Mucosa of descending colon (tissue), 3 donors: Measurements from ENCODE around the gene ZBTB47. TPM values are rescaled to one million over a fixed set of nuclear protein-coding genes. Genes with fewer than 3 reads are reported as not detected.

Experiments used
- ATAC-seq: fragments of 200-7000 bp; cut with Tn5 transposase; one replicate; pipeline ENCODE4 v1.9.1; 2020; ENCODE audit warnings: mild to moderate bottlenecking, moderate library complexity
- DNase-seq, 3 donors: peaks; one replicate each; pipeline ENCODE4 v3.0.0-alpha.2; 2020
- H3K36me3 ChIP-seq: fragments of 200-600 bp; one replicate; pipeline ENCODE4 v1.8.0; 2021; ENCODE audit warnings: low read depth, mild to moderate bottlenecking
- H3K4me1 ChIP-seq: fragments of 200-600 bp; one replicate; pipeline ENCODE4 v1.8.0; 2021; ENCODE audit warnings: low read depth, mild to moderate bottlenecking
- H3K4me3 ChIP-seq: fragments of 200-600 bp; one replicate; pipeline ENCODE4 v1.8.0; 2021; ENCODE audit warnings: mild to moderate bottlenecking
- H3K9me3 ChIP-seq: fragments of 200-600 bp; one replicate; pipeline ENCODE4 v1.8.0; 2021; ENCODE audit warnings: mild to moderate bottlenecking
- CTCF ChIP-seq: fragments of 200-600 bp; IDR thresholded peaks from one replicate; pipeline ENCODE4 v1.8.0; 2022; ENCODE audit warnings: antibody characterized with exemption, mild to moderate bottlenecking
- intact Hi-C, 2 donors: fragments of 100-400 bp; cut with DNase I in 1 of 2; cut with micrococcal nuclease in 1 of 2; formaldehyde crosslinking; loops; one replicate each; pipeline versions ENCODE4 v1.11.0 to v1.11.1; 2022; cut with DNase I, micrococcal nuclease
- total RNA-seq, 3 donors: library from RNA; stranded (reverse); fragmentation: NEBNext Ultra II Directional in 2 of 3; extraction: Animal tissue kit (Norgen Biotek cat#: 25700) in 2 of 3; gene quantifications; one replicate each; pipeline versions ENCODE4 v1.2.1 to v1.2.4, GENCODE V29; 2021 to 2023
- donor health status: DM: no; HTN: no; CAD: no; lungs with moderate emphysema.
- donor health status: DM: no; HTN: no; CAD: no.
- donor health status: DM: no; HTN: yes; CAD: no.

Gene ZBTB47
- total RNA-seq, 3 donors from 2014 or later = 3.1 to 45.5 (median 12.4) TPM

GRCh38 chr3:42637001-42637400 is 16.5 kb upstream of the ZBTB47 start:
- H3K4me1 ChIP-seq = peaks cover 3% of the 10 kb centered on the region
- ATAC-seq (no peak), DNase-seq (no peak)
- H3K4me3 ChIP-seq = no peak overlapping the region
- peaks cover 10% of the 10 kb centered on the region for H3K36me3 ChIP-seq
- no peak for TF ChIP-seq CTCF
- intact Hi-C loops = no loop called here
- H3K9me3 ChIP-seq = no peaks in the 10 kb centered on the region

DNA sequence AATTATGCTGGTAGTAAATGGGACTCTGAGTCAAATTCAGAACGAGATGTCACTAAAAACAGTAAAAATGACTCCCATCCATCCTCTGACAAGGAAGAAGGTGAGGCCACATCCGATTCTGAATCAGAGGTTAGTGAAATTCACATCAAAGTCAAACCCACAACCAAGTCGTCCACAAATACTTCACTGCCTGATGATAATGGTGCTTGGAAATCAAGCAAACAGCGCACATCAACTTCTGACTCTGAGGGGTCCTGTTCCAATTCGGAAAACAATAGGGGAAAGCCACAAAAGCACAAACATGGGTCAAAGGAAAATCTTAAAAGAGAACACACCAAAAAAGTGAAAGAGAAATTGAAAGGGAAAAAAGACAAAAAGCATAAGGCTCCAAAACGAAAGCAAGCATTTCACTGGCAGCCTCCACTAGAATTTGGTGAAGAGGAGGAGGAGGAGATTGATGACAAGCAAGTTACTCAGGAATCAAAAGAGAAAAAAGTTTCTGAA is 15.1 kb upstream of the ZBTB47 start:
- no peak for TF ChIP-seq CTCF
- no peak for ATAC-seq
- intact Hi-C loops = no loop called here
- Histone ChIP-seq H3K9me3 (no peaks in the 10 kb centered on the region), H3K36me3 (peaks cover 10% of the 10 kb centered on the region), H3K4me3 (no peak overlapping the region), H3K4me1 (peaks cover 3% of the 10 kb centered on the region)
- no peak for DNase-seq

GRCh38 chr3:42639192-42639591 is 14.3 kb upstream of the ZBTB47 start:
- Histone ChIP-seq H3K9me3 (no peaks in the 10 kb centered on the region), H3K4me3 (no peak overlapping the region), H3K4me1 (peaks cover 3% of the 10 kb centered on the region), H3K36me3 (peaks cover 10% of the 10 kb centered on the region)
- ATAC-seq (no peak), DNase-seq (no peak)
- TF ChIP-seq CTCF = no peak
- intact Hi-C loops = no loop called here

GRCh38 chr3:42640129-42640528 is 13.4 kb upstream of the ZBTB47 start:
- TF ChIP-seq CTCF = no peak
- H3K36me3 ChIP-seq = peaks cover 10% of the 10 kb centered on the region
- no peak for ATAC-seq
- no peaks in the 10 kb centered on the region for H3K9me3 ChIP-seq
- no peak overlapping the region for H3K4me3 ChIP-seq
- no peak for DNase-seq
- H3K4me1 ChIP-seq = peaks cover 3% of the 10 kb centered on the region
- intact Hi-C loops = no loop called here

- Histone ChIP-seq H3K4me3 (no peak overlapping the region), H3K9me3 (no peaks in the 10 kb centered on the region), H3K4me1 (peaks cover 3% of the 10 kb centered on the region), H3K36me3 (peaks cover 10% of the 10 kb centered on the region)
- intact Hi-C loops = no loop called here
- no peak for TF ChIP-seq CTCF
- ATAC-seq (no peak), DNase-seq (no peak)
Measured at GRCh38 chr3:42640771-42641370, 12.6 kb upstream of the ZBTB47 start.
